Stimulated activated CD8-positive, alpha-beta memory T cell treated with anti-CD3 and anti-CD28 coated beads, Interleukin-12 subunit alpha, Interleukin-12 subunit beta, amount 100 ng/mL, for 1 hour (primary cell): ENCODE measurements around the gene SLC5A8.
"Not testable (repeated sequence)": the region's sequence is repeated elsewhere in the genome, so short reads cannot be mapped to it uniquely, and the experiment has no call there.

Source experiments
- DNase-seq: peaks from one replicate; pipeline ENCODE4 v3.0.0-alpha.2; 2020; ENCODE audit warnings: low read depth

Gene SLC5A8

DNA sequence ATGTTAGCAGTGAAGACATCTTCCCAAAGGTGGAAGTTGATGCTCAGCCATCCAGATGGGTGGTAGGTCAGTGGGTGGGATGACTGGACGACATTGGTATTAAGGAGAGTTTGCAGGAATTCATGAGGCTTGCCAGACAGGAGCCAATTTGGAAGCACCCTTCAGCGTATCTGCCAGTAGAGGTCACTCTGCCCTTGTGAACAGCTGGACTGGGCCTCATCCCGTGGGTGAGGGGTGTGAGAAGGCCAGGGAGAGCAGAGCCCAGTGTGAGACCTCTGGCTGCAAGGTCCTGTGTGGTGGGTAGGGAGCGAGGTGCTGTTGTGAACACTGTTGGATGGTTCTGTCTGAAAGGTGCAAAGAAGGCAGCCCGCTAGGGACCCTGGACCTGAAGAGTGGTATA lies 37.7 kb downstream of the SLC5A8 start:
- DNase-seq = no peak

DNA sequence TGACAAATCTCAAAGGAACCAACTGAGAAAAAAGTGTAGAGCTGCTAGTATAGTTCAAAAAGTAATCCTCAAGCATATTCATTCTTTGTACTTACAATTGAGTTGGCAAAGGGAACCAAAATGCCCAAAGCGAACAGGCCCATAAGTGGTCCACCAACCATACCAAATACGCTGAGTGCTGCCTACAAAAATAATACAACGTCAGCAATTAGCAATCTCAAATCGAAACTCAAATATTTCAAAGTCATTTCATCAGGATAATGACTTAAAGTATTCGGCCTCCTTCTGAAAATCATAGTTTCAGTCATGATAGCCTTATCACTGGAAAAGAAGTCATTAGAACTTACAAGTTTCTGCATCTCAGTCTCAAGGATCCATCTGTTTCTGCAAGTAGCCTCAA lies 42.0 kb downstream of the SLC5A8 start:
- no peak for DNase-seq

DNA sequence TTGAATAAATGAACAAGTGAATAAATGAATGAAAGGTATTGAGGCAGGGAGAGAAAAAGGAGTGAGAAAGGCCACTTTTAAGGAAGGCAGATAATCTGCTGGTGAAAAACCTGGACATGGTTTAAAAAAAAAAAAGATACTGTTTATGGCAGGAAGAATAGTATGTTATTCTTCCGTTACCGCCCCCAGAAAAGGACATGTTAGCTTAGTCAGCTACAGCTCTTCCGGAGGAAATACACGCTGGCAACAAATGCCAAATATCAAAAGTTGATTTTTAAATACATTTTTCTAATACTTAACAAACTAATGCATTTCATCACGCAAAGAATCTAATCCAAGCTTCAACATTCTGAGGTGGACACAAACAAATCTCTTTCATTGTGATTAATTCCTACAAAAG lies 43.2 kb downstream of the SLC5A8 start:
- DNase-seq = no peak

DNA sequence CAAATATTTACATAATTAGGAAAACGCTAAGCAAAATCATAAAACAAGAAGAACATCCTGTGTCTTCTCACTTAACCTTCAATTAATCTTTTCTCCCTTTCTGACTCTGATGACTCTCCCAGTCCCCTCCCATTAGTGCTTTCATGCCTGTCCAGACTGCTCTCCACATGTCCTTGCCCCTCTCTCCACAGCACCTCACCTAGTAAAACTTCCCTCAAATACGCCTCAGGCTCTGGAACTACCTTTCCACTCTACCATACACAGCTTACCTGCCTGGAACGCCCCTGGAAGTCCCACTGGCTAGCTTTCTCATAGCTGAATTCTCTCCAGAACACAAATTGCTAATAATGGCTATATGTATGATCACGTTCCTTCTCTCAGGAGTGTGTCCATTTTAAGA lies 44.7 kb downstream of the SLC5A8 start:
- DNase-seq = no peak

DNA sequence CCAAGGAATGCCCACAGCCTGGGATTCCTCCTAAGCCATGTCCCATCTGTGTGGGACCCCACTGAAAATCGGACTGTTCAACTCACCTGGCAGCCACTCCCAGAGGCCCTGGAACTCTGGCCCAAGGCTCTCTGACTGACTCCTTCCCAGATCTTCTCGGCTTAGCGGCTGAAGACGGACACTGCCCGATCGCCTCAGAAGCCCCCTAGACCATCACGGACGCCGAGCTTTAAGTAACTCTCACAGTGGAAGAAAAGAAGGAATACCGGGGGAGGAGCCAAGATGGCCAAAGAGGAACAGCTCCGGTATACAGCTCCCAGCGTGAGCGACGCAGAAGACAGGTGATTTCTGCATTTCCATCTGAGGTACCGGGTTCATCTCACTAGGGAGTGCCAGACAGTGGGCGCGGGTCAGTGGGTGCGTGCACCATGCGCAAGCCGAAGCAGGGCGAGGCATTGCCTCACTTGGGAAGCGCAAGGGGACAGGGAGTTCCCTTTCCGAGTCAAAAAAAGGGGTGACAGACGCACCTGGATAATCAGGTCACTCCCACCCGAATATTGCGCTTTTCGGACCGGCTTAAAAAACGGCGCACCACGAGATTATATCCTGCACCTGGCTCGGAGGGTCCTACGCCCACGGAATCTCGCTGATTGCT lies 64.1 kb downstream of the SLC5A8 start:
- not testable (repeated sequence) for DNase-seq

DNA sequence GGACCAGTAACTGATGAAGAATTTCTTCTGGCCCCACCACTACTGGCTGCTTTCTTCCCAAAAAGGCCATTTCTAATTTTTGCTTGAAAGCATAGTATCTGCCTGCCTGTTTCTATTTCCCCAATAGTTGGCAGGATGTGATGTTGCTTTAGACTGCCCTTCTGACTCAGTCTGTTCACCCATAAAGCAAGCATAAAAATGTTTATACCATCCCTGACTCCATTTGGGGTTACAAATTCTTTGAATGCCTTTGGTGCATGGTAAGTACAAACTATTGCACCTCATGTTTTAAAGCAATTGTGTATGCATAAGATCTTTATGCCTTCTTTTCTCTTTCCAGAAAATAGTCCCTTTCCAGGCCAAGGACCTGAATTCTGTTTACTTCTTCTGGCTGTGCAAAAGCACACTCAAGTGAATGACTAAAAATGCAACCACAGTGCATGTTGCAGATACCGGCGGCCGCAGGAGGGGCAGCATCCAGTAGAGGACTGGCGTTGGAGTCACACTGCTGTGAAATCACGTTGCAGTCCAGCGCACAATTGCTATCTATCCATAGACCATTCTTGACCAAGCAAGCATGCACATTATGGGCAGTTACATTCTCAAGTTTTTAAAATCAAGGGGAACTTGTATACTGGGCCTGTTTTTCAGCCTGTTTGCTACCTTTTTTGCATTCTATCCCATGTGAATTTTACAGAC lies 82.4 kb downstream of the SLC5A8 start:
- DNase-seq = no peak

DNA sequence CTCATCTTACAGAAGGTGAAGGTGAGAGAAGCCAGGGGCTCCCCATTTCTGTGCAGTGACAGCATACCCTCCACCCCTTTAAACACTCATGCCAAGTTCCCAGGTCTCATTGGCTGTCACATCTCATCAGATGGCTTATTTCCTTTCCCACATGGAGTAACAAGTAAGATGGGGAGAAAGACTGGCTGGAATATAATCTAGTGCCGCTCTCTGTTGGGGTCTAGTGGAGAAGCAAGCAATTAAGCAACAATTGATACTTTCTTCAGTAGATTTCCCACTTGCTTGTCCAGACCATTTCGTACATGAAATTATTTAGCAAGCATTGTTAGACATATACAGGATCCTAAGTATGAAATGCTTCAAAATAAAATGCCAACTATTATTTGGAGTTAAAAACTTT lies 92.2 kb downstream of the SLC5A8 start:
- DNase-seq = no peak

DNA sequence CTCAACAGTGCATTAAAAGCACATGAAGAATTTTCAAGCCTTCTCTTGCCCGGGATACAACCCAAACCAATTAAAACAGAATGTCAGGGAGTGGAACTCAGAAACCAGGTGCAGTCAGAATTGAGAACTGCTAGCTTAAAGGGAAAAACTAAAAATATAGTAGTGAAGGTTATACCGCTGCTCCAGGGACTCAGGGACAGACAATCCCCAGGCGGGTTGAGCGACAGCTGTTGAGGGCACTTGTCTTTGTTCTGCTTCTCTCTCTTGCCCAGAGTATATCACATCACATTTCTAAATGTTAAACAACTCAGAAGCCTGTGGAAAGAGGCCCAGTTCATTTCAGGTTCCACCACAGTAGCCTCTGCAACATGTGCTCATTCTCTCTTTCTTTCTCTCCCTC lies 93.1 kb downstream of the SLC5A8 start:
- DNase-seq = no peak

DNA sequence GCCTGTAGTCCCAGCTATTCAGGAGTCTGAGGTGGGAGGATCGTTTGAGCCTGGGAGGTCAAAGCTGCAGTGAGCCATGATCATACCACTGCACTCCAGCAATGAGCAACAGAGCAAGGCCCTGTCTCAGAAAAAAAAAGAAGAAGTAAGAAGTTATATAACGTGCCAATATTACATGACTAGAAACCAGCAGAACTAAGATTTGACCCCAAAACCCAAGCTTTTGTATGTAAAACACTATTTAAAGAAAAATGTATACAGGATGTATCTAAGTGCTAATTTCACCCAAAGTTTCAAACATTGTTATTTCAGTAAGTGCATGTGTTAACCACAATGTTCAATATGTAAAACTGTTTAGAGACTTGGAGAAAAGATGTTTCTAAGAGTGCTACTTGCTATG lies 94.7 kb downstream of the SLC5A8 start:
- DNase-seq = no peak

DNA sequence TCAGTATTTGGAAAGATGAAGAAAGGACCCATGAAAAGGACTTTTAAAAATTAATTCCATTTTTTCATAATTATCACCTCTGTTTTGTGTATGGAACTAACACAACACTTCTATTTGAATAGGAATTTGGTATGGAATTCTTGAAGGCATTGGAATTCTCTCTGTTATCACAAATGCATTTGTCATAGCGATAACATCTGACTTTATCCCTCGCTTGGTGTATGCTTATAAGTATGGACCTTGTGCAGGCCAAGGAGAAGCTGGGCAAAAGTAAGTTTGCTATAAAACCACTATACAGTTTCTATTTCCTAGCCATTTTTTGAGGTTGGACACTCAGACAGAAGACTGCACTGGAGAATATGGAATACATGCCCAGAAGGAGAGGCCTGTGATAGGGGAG lies 98.6 kb downstream of the SLC5A8 start:
- DNase-seq = no peak

DNA sequence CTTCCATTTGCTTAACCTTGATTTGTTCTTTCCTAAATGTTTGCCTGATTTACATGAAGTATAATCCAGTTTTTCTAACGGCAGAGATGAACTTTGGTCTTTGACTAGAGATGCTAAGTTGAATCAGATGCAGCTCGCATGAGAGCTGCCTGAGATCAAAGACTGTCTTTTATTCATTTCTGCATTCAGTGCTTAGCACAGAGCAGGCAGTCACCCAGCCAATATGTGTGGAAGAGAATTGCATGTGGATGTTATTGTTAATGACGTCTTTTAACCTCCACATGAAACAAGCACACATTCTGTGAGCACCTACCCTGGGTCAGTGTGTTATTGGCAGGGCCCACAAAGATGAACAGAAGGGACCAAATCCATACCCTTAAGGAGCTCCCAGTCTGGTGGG lies 99.2 kb downstream of the SLC5A8 start:
- no peak for DNase-seq

DNA sequence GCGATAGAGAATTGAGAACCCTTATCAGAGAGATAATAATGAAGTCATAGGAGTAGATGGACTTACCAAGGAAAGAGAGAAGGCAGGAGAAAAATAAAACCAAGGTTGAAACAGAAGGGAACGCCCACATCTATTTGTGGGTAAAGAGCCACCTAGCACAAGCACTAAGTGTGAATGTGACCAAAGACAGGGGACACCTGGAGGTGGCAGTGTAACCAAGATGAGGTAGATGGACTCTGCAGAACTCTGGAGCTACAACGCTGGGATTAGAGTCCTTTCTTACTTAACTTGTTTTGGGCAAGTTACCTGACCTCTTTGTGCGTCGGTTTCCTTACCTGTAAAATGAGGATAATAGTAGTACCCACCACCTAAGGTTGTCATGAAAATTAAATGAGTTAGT lies 101.9 kb downstream of the SLC5A8 start:
- DNase-seq = no peak

DNA sequence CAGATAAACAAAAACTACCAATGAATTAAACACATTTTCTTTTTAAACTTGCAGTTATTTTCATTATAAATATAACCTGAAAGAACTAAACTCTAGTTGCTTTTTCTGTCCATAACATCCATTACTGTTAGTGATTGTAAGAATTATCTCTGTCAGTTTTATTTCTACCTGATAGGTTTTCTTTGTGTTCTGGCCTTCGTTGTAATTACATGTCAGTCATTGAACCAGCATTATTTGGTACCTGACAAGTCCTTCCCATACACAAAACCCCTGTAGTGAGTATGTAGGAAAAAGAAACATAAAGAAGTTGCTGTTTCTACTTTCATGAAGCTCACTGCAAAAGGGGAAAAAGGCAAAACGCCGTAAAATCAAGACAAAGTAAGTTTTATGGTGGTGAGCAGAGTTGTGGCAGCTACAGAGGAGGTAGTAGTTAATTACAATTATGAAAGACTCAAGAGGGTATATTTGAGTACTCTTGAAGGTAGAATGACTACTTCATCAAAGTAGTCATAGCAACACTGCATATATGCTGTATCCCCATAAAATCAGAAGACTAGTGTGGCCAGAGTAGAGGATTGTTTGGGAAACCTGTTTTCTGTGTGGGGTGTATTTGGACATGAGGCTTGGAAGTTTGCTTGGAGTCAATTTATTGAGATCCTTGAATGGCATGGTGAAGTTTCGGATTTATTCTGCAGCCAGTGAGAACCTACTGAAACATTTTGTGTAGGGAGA lies 102.8 kb downstream of the SLC5A8 start:
- DNase-seq = no peak
